ENCODE data around the gene ACOT7. TPM values are rescaled to one million over a fixed set of nuclear protein-coding genes. Genes with fewer than 3 reads are reported as not detected.

ACOT7 gene
- total and polyA plus RNA-seq, 11 donors, result 5.7 to 38.9 (median 12.6) TPM

GRCh38 chr1:6414443-6414844 is 20.9 kb upstream of the ACOT7 start:
- ATAC-seq, result peak in 3 of 4 donors; percentile 29 to 66 (median 59)
- no peak overlapping the region for H3K4me3 ChIP-seq
- DNase-seq, result no peak
- H3K27me3 ChIP-seq, result peaks cover 37 to 87% (median 59%) of the 10 kb centered on the region in 9 donors
- TF ChIP-seq CTCF (IDR thresholded peaks at IDR 0.05), result peak in 11 of 12 donors; percentile 9 to 53 (median 36)
- no peak for TF ChIP-seq POLR2A (IDR thresholded peaks at IDR 0.05)
- no peak overlapping the region for H3K27ac ChIP-seq
- no peaks in the 10 kb centered on the region for H3K36me3 ChIP-seq
- intact Hi-C loops (cut with DNase I), result no loop called here
- H3K9me3 ChIP-seq, result no peaks in the 10 kb centered on the region
- WGBS, 4 donors, result 7 to 12% (median 9%) methylated on average over 10 to 15 of the region's 15 CpGs
- H3K4me1 ChIP-seq, result peaks cover 0 to 12% (median 6%) of the 10 kb centered on the region in 12 donors

GRCh38 chr1:6412896-6413295 is 19.3 kb upstream of the ACOT7 start:
- H3K9me3 ChIP-seq, result no peaks in the 10 kb centered on the region
- no peaks in the 10 kb centered on the region for H3K36me3 ChIP-seq
- intact Hi-C loops (cut with DNase I), result no loop called here
- 64 to 73% (median 68%) methylated on average over 6 of the region's 6 CpGs for WGBS, 4 donors
- no peak for ATAC-seq
- H3K4me1 ChIP-seq, result peaks cover 0 to 5% (median 0%) of the 10 kb centered on the region in 12 donors
- no peak overlapping the region for H3K4me3 ChIP-seq
- H3K27ac ChIP-seq, result no peak overlapping the region
- H3K27me3 ChIP-seq, result peaks cover 22 to 72% (median 44%) of the 10 kb centered on the region in 9 donors
- TF ChIP-seq POLR2A (IDR thresholded peaks at IDR 0.05) (no peak), CTCF (IDR thresholded peaks at IDR 0.05) (no peak)
- no peak for DNase-seq

- TF ChIP-seq POLR2A (IDR thresholded peaks at IDR 0.05) (no peak), CTCF (IDR thresholded peaks at IDR 0.05) (no peak)
- Histone ChIP-seq H3K27me3 (peaks cover 4 to 46% (median 19%) of the 10 kb centered on the region in 9 donors), H3K4me1 (peaks cover 0 to 5% (median 0%) of the 10 kb centered on the region in 12 donors), H3K9me3 (no peaks in the 10 kb centered on the region), H3K36me3 (no peaks in the 10 kb centered on the region), H3K4me3 (no peak overlapping the region), H3K27ac (no peak overlapping the region)
- intact Hi-C loops (cut with DNase I), result no loop called here
- ATAC-seq (no peak), DNase-seq (no peak)
- WGBS, 4 donors, result 87 to 89% (median 89%) methylated on average over 13 of the region's 13 CpGs
Measured at GRCh38 chr1:6410248-6410893, 16.8 kb upstream of the ACOT7 start.

- Histone ChIP-seq H3K27ac (no peak overlapping the region), H3K4me1 (peaks cover 0 to 5% (median 0%) of the 10 kb centered on the region in 12 donors), H3K4me3 (no peak overlapping the region), H3K27me3 (peaks cover 1 to 45% (median 12%) of the 10 kb centered on the region in 9 donors), H3K36me3 (no peaks in the 10 kb centered on the region), H3K9me3 (no peaks in the 10 kb centered on the region)
- DNase-seq (no peak), ATAC-seq (no peak)
- no peak for TF ChIP-seq CTCF (IDR thresholded peaks at IDR 0.05)
- no peak for TF ChIP-seq POLR2A (IDR thresholded peaks at IDR 0.05)
- 90 to 93% (median 91%) methylated on average over 6 of the region's 6 CpGs for WGBS, 4 donors
- intact Hi-C loops (cut with DNase I), result loop anchor here in 6 of 10 donors (2.0 to 10.0 kb wide), 6 partner anchors 47 to 165 kb away; partner anchors contain the start of gene HES3 (in 1 of the 6)
Measured at GRCh38 chr1:6409733-6410132, 16.2 kb upstream of the ACOT7 start.
